Measurements from ENCODE around the gene PAK1IP1.
"Not testable (repeated sequence)": the region's sequence is repeated elsewhere in the genome, so short reads cannot be mapped to it uniquely, and the experiment has no call there.

PAK1IP1 gene

GRCh38 chr6:10720960-10721849, 26.4 kb downstream of the PAK1IP1 start:
- DNase-seq: peak; percentile 25
- H3K79me2 ChIP-seq (ENCODE audit: low read length); H3K36me3 ChIP-seq (replicated peaks; ENCODE audit: insufficient read depth, low read length); H3K4me1 ChIP-seq (ENCODE audit: low read length); H4K20me1 ChIP-seq (ENCODE audit: insufficient read depth, low read length); H3K9me3 ChIP-seq (replicated peaks; ENCODE audit: insufficient read depth, low read length); H3K27me3 ChIP-seq (replicated peaks; ENCODE audit: insufficient read depth, low read length); H3K9me2 ChIP-seq (replicated peaks; ENCODE audit: insufficient read depth, low read length): not testable (repeated sequence)
- peak overlapping the region; percentile 80 for H2AFZ ChIP-seq (ENCODE audit: low read length)
- peak; percentile 16; the same call in 1 of the 2 replicates for TF ChIP-seq CTCF (IDR thresholded peaks at IDR 0.05; ENCODE audit: low read length)
- peak overlapping the region; percentile 58; the same call in 1 of the 2 replicates for H3K9ac ChIP-seq (ENCODE audit: low read length)
- peak overlapping the region; percentile 62 for H3K4me3 ChIP-seq (ENCODE audit: low read length)
- H3F3A ChIP-seq (ENCODE audit: insufficient read depth, low read length): peaks cover 14% of the 10 kb centered on the region; the same call in 1 of the 2 replicates
- peak overlapping the region; percentile 35; the same call in 1 of the 2 replicates for H3K27ac ChIP-seq (ENCODE audit: low read length)
- peak overlapping the region; percentile 71; the same call in 1 of the 2 replicates for H3K4me2 ChIP-seq (ENCODE audit: low read depth, low read length)

- H3K27me3 ChIP-seq (replicated peaks; ENCODE audit: insufficient read depth, low read length): no peaks in the 10 kb centered on the region
- peak overlapping the region; percentile 98 for H3K4me2 ChIP-seq (ENCODE audit: low read depth, low read length)
- H3K9ac ChIP-seq (ENCODE audit: low read length): peak overlapping the region; percentile 65; the same call in 1 of the 2 replicates
- H3K9me2 ChIP-seq (replicated peaks; ENCODE audit: insufficient read depth, low read length): no peaks in the 10 kb centered on the region
- no peaks in the 10 kb centered on the region for H3K9me3 ChIP-seq (replicated peaks; ENCODE audit: insufficient read depth, low read length)
- peak overlapping the region; percentile 79 for H2AFZ ChIP-seq (ENCODE audit: low read length)
- no peak for DNase-seq
- H3K36me3 ChIP-seq (replicated peaks; ENCODE audit: insufficient read depth, low read length): no peaks in the 10 kb centered on the region
- peak overlapping the region; percentile 68 for H3K4me3 ChIP-seq (ENCODE audit: low read length)
- H3K27ac ChIP-seq (ENCODE audit: low read length): peak overlapping the region; percentile 63; the same call in 1 of the 2 replicates
- H3F3A ChIP-seq (ENCODE audit: insufficient read depth, low read length): peaks cover 14% of the 10 kb centered on the region; the same call in 1 of the 2 replicates
- no peaks in the 10 kb centered on the region; the same call in 1 of the 2 replicates for H3K4me1 ChIP-seq (ENCODE audit: low read length)
- no peaks in the 10 kb centered on the region for H3K79me2 ChIP-seq (ENCODE audit: low read length)
- no peaks in the 10 kb centered on the region for H4K20me1 ChIP-seq (ENCODE audit: insufficient read depth, low read length)
- TF ChIP-seq EZH2 (optimal IDR thresholded peaks at IDR 0.05; ENCODE audit: low read depth, low read length) (no peak), EZH2phosphoT487 (IDR thresholded peaks at IDR 0.05; ENCODE audit: low read length) (no peak), CTCF (IDR thresholded peaks at IDR 0.05; ENCODE audit: low read length) (no peak)
Measured at GRCh38 chr6:10721850-10722569, 27.2 kb downstream of the PAK1IP1 start.

GRCh38 chr6:10722570-10722819, 27.7 kb downstream of the PAK1IP1 start:
- Histone ChIP-seq H3K36me3 (replicated peaks; ENCODE audit: insufficient read depth, low read length) (no peaks in the 10 kb centered on the region), H4K20me1 (ENCODE audit: insufficient read depth, low read length) (no peaks in the 10 kb centered on the region), H3K4me2 (ENCODE audit: low read depth, low read length) (peak overlapping the region; percentile 98), H3K9ac (ENCODE audit: low read length) (peak overlapping the region; percentile 65), H2AFZ (ENCODE audit: low read length) (peak overlapping the region; percentile 79), H3K4me1 (ENCODE audit: low read length) (no peaks in the 10 kb centered on the region; the same call in 1 of the 2 replicates), H3K9me3 (replicated peaks; ENCODE audit: insufficient read depth, low read length) (no peaks in the 10 kb centered on the region), H3F3A (ENCODE audit: insufficient read depth, low read length) (peaks cover 14% of the 10 kb centered on the region; the same call in 1 of the 2 replicates), H3K9me2 (replicated peaks; ENCODE audit: insufficient read depth, low read length) (no peaks in the 10 kb centered on the region), H3K27ac (ENCODE audit: low read length) (peak overlapping the region; percentile 63; the same call in 1 of the 2 replicates), H3K79me2 (ENCODE audit: low read length) (no peaks in the 10 kb centered on the region), H3K27me3 (replicated peaks; ENCODE audit: insufficient read depth, low read length) (no peaks in the 10 kb centered on the region), H3K4me3 (ENCODE audit: low read length) (peak overlapping the region; percentile 68)
- DNase-seq: no peak
- TF ChIP-seq CTCF (IDR thresholded peaks at IDR 0.05; ENCODE audit: low read length) (no peak), EZH2phosphoT487 (IDR thresholded peaks at IDR 0.05; ENCODE audit: low read length) (no peak), EZH2 (optimal IDR thresholded peaks at IDR 0.05; ENCODE audit: low read depth, low read length) (no peak)

Data from MM.1S (cell line).